ENCODE results near the gene MCTP2.

DNA sequence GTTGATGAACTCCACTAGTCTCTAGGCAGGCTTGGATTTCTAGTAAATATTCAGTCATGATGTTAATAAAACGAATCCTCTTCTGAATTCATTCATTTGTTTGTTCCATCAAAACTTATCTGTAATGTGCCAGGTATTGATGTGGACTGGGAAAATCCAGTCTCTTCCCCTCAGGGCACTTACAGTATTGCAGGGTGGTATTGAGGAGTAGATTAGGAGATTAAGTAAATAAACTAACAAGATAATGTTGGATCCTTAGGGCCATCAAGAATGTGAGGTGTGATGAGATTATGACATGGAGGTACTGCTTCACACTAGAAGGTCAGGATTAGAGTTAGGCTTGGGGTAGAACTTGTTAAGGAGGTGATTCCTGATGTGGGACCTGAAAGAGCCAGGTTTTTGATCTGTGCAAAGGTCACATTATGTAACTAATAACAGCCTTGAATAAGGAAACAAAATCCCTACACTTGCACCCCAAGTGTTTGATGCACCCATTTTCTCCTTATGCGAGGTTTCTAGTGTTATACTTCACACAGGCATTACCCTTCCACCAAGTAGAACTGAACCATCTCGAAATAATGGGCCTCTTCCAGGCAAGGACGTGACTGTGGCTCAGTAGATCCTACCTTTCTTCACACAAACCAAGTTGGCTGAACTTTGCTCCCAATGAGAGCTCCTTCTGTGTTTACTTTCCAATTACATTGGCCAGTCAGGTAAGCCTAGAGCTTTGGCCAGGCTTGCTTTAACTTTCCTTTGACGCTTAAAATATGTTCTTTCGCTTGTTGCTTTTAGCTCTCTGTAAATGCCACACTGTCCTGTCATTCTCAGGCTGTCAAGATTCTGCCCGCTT lies 16.7 kb downstream of the MCTP2 start:
- TF ChIP-seq, protein P1, sequence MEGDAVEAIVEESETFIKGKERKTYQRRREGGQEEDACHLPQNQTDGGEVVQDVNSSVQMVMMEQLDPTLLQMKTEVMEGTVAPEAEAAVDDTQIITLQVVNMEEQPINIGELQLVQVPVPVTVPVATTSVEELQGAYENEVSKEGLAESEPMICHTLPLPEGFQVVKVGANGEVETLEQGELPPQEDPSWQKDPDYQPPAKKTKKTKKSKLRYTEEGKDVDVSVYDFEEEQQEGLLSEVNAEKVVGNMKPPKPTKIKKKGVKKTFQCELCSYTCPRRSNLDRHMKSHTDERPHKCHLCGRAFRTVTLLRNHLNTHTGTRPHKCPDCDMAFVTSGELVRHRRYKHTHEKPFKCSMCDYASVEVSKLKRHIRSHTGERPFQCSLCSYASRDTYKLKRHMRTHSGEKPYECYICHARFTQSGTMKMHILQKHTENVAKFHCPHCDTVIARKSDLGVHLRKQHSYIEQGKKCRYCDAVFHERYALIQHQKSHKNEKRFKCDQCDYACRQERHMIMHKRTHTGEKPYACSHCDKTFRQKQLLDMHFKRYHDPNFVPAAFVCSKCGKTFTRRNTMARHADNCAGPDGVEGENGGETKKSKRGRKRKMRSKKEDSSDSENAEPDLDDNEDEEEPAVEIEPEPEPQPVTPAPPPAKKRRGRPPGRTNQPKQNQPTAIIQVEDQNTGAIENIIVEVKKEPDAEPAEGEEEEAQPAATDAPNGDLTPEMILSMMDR (IDR thresholded peaks at IDR 0.05): no peak
- TF ChIP-seq ZFX (IDR thresholded peaks at IDR 0.05; ENCODE audit: borderline replicate concordance): no peak
